Gastroesophageal sphincter (tissue), 3 donors: Measurements from ENCODE around the gene TAGLN2.

Experiments used
- CTCF ChIP-seq, 4 experiments: fragments of 200-600 bp in 2 of 4; fragments of 450-650 bp in 2 of 4; sonication (generic) in 1 of 4; IDR thresholded peaks; one replicate each; pipeline ENCODE4 v1.5.1; 2017 to 2019; ENCODE audit warnings: antibody characterized with exemption in 4 of 4, mild to moderate bottlenecking in 2 of 4, moderate library complexity in 2 of 4
- POLR2A ChIP-seq, 2 donors: fragments of 450-650 bp; IDR thresholded peaks; one replicate each; pipeline ENCODE4 v1.6.1; 2017; ENCODE audit warnings: antibody characterized with exemption in 2 of 2, mild to moderate bottlenecking in 2 of 2, moderate library complexity in 1 of 2
- POLR2AphosphoS5 ChIP-seq: sonication (generic); formaldehyde crosslinking; IDR thresholded peaks from one replicate; pipeline ENCODE4 v1.6.1; 2017; ENCODE audit warnings: antibody characterized with exemption

- TF ChIP-seq CTCF (IDR thresholded peaks at IDR 0.05) (no peak), POLR2AphosphoS5 (no peak), POLR2A (IDR thresholded peaks at IDR 0.05) (no peak)
Measured at GRCh38 chr1:159938211-159938852, 13.0 kb upstream of the TAGLN2 start.
